Measurements from ENCODE around the gene TGFBI.

- TF ChIP-seq CTCF (IDR thresholded peaks at IDR 0.05; ENCODE audit: low read depth, low read length), result no peak
- TF ChIP-seq EZH2phosphoT487 (IDR thresholded peaks at IDR 0.05; ENCODE audit: low read depth), result no peak
These were observed 698 bp upstream of the TGFBI start for GRCh38 chr5:136028090-136028489.
